Type B pancreatic cell (in vitro differentiated cells): ENCODE data around the gene CCNB1. TPM values are rescaled to one million over a fixed set of nuclear protein-coding genes. Genes with fewer than 3 reads are reported as not detected.

Experiments
- DNase-seq: peaks from one replicate; pipeline ENCODE4 v3.0.0; 2021; ENCODE audit warnings: mixed read lengths; ENCODE audit not compliant: unreplicated experiment; ENCODE audit errors: extremely low spot score
- H3K27ac Mint-ChIP-seq: 2 replicates; pipeline ENCODE4 v1.8.0; 2021; ENCODE audit warnings: mild to moderate bottlenecking, mixed read lengths
- H3K27me3 Mint-ChIP-seq: 2 replicates; pipeline ENCODE4 v1.8.0; 2021; ENCODE audit warnings: mixed read lengths
- H3K36me3 Mint-ChIP-seq: 2 replicates; pipeline ENCODE4 v1.8.0; 2021; ENCODE audit warnings: mixed read lengths
- H3K4me1 Mint-ChIP-seq: one replicate; pipeline ENCODE4 v1.8.0; 2021; ENCODE audit warnings: mixed read lengths; ENCODE audit not compliant: unreplicated experiment
- H3K4me3 Mint-ChIP-seq: 2 replicates; pipeline ENCODE4 v1.8.0; 2021; ENCODE audit warnings: mild to moderate bottlenecking, mixed read lengths
- H3K9me3 Mint-ChIP-seq: 2 replicates; pipeline ENCODE4 v1.8.0; 2021; ENCODE audit warnings: mixed read lengths
- long read RNA-seq: library from polyadenylated mRNA; unstranded; transcript quantifications from one replicate; pipeline ENCODE4 v2.0.0, GENCODE V29; 2020
- total RNA-seq: library from RNA; stranded (reverse); gene quantifications from 2 replicates; pipeline ENCODE4 v1.2.1, GENCODE V29; 2021; ENCODE audit warnings: low replicate concordance
- TF ChIP-seq, protein P1 (sequence below): fragments of 200-600 bp; sonication (generic); conservative IDR thresholded peaks from 2 replicates; pipeline ENCODE4 v1.5.0; 2021; ENCODE audit warnings: antibody characterized with exemption, mild to moderate bottlenecking

Gene CCNB1
- 66.8 and 169 TPM in 2 replicates for total RNA-seq
- long read RNA-seq, transcript CCNB1-201 (9 exons, 2,169 nt), result major isoform, 356 of 388 reads
- long read RNA-seq, partial matches to known transcripts, result 4 of 388 reads
- long read RNA-seq, other reads (novel, unspliced or antisense), result 26 of 388 reads

DNA sequence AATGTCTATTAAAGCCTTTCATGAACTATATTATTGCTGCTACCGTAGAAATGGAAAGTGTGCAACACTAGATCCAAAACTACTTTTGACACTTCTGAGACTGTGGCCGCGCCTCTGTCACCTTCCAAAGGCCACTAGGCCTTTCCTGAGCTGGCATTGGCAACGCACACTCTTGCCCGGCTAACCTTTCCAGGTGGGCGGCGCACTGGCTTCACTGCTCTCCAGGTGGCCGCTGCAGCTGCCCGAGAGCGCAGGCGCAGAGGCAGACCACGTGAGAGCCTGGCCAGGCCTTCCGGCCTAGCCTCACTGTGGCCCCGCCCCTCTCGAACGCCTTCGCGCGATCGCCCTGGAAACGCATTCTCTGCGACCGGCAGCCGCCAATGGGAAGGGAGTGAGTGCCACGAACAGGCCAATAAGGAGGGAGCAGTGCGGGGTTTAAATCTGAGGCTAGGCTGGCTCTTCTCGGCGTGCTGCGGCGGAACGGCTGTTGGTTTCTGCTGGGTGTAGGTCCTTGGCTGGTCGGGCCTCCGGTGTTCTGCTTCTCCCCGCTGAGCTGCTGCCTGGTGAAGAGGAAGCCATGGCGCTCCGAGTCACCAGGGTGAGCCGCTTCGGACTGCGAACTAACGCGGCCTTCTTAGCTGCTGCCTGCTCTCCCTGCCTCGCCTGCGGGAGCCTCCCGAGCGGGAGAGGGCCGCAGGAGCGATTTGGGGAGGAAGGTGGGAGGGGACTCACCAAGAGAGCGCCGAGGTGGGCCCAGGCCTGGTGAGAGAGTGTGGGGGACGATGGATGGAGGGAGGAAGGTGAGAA is at the start of gene CCNB1:
CCNB1 (plus strand) TSS at position 465 of the 807 bp plus-strand sequence; CDS start at position 578, 113 bp downstream.
- DNase-seq, result peak; percentile 98
- H3K27ac Mint-ChIP-seq, result peak within 1 kb of the TSS; percentile 94
- peaks cover 10% of the 10 kb centered on the region for H3K9me3 Mint-ChIP-seq
- TF ChIP-seq, protein P1, sequence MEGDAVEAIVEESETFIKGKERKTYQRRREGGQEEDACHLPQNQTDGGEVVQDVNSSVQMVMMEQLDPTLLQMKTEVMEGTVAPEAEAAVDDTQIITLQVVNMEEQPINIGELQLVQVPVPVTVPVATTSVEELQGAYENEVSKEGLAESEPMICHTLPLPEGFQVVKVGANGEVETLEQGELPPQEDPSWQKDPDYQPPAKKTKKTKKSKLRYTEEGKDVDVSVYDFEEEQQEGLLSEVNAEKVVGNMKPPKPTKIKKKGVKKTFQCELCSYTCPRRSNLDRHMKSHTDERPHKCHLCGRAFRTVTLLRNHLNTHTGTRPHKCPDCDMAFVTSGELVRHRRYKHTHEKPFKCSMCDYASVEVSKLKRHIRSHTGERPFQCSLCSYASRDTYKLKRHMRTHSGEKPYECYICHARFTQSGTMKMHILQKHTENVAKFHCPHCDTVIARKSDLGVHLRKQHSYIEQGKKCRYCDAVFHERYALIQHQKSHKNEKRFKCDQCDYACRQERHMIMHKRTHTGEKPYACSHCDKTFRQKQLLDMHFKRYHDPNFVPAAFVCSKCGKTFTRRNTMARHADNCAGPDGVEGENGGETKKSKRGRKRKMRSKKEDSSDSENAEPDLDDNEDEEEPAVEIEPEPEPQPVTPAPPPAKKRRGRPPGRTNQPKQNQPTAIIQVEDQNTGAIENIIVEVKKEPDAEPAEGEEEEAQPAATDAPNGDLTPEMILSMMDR, result no peak
- H3K4me3 Mint-ChIP-seq, result peak within 1 kb of the TSS; percentile 97
- peaks cover 19% of the 10 kb centered on the region for H3K4me1 Mint-ChIP-seq
- H3K27me3 Mint-ChIP-seq, result no peaks in the 10 kb centered on the region
- peaks cover 19% of the 10 kb centered on the region for H3K36me3 Mint-ChIP-seq

DNA sequence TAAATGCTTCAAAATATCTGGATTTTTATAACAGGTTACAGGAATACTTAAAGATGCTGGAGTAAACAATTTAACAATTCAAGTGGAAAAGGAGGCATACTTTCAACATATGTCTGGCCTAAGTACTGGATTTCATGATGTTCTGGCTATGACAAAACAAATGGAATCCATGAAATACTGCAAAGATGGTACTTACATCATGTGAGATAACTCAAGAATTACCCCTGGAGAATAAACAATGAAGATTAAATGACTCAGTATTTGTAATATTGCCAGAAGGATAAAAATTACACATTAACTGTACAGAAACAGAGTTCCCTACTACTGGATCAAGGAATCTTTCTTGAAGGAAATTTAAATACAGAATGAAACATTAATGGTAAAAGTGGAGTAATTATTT is 37.5 kb upstream of the CCNB1 start:
- H3K27ac Mint-ChIP-seq, result no peak overlapping the region
- DNase-seq, result no peak
- no peak overlapping the region for H3K4me3 Mint-ChIP-seq
- no peaks in the 10 kb centered on the region for H3K27me3 Mint-ChIP-seq
- peaks cover 32% of the 10 kb centered on the region for H3K36me3 Mint-ChIP-seq
- no peaks in the 10 kb centered on the region for H3K4me1 Mint-ChIP-seq
- TF ChIP-seq, protein P1, result no peak
- no peaks in the 10 kb centered on the region for H3K9me3 Mint-ChIP-seq

DNA sequence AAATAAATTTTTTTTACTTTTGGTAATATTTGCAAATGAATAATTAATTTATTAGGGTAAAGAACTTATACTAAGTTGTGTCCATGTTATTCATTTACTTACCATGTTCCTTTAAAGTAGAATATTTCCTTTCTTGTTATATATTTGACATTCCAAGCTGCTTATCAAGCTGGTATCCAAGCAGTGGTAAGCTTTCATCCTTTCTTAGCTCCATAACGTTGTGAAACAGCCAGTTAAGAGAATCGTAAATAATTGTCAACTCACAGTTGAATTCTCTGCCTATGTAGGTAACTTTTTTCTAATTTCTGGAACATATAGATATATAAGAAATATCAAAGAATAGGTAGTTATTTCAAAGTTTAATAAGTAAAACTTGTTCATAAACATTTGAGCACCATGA is 36.7 kb upstream of the CCNB1 start:
- no peak for DNase-seq
- Mint-ChIP-seq H3K9me3 (no peaks in the 10 kb centered on the region), H3K4me3 (no peak overlapping the region), H3K27me3 (no peaks in the 10 kb centered on the region), H3K4me1 (no peaks in the 10 kb centered on the region), H3K27ac (no peak overlapping the region), H3K36me3 (peaks cover 35% of the 10 kb centered on the region)
- TF ChIP-seq, protein P1, result no peak

- DNase-seq, result no peak
- H3K4me1 Mint-ChIP-seq, result no peaks in the 10 kb centered on the region
- H3K4me3 Mint-ChIP-seq, result no peak overlapping the region
- H3K27me3 Mint-ChIP-seq, result no peaks in the 10 kb centered on the region
- TF ChIP-seq, protein P1, result no peak
- H3K36me3 Mint-ChIP-seq, result peaks cover 32% of the 10 kb centered on the region
- no peak overlapping the region for H3K27ac Mint-ChIP-seq
- H3K9me3 Mint-ChIP-seq, result no peaks in the 10 kb centered on the region
These were observed 35.6 kb upstream of the CCNB1 start for GRCh38 chr5:69131304-69131703.

DNA sequence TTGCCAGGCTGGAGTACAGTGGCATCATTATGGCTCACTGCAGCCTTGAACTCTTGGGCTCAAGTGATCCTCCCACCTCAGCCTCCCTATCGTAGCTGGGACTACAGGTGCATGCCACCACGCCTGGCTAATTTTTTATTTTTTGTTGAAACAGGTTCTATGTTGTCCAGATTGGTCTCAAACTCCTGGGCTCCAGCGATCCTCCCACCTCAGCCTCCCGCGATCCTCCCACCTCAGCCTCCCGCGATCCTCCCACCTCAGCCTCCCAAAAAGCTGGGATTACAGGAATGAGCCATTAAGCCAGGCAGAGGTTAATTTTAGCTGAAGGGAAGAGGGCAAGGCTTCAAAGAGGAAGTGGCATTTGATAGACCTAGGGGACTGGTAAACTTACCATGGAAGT is 32.8 kb upstream of the CCNB1 start:
- Mint-ChIP-seq H3K4me3 (no peak overlapping the region), H3K9me3 (no peaks in the 10 kb centered on the region), H3K4me1 (no peaks in the 10 kb centered on the region), H3K27me3 (no peaks in the 10 kb centered on the region), H3K27ac (no peak overlapping the region), H3K36me3 (peaks cover 19% of the 10 kb centered on the region)
- no peak for DNase-seq
- TF ChIP-seq, protein P1, result no peak
